A549 (cell line): ENCODE results near the gene POM121L12. TPM values are rescaled to one million over a fixed set of nuclear protein-coding genes. Genes with fewer than 3 reads are reported as not detected.

Source experiments
- ATAC-seq, 2 experiments: fragments of 200-7000 bp in 1 of 2; fragments of >200 bp in 1 of 2; cut with Nextera tagmentation in 1 of 2; cut with Tn5 transposase in 1 of 2; 3 replicates each; pipeline versions ENCODE4 v1.8.0 to v1.9.1; 2018 to 2020; ENCODE audit warnings: mild to moderate bottlenecking in 1 of 2, moderate library complexity in 1 of 2
- CTCF ChIA-PET: fragments of 300-600 bp; sonication (Branson Sonifier 250); formaldehyde crosslinking; extraction: SDS; loops from one replicate; lab custom pipeline; 2021; ENCODE audit warnings: antibody characterized with exemption, inconsistent platforms; lab: Yijun Ruan, JAX
- POLR2A ChIA-PET: fragments of 350-600 bp; formaldehyde crosslinking; extraction: SDS; loops from one replicate; lab custom pipeline; 2021; ENCODE audit warnings: antibody characterized with exemption, inconsistent platforms; lab: Yijun Ruan, JAX
- DNase-seq, 2 experiments: peaks; one replicate each; pipeline versions ENCODE4 v3.0.0 to v3.0.0-alpha.2; 2011 to 2016; ENCODE audit warnings: low read depth in 1 of 2, low spot score in 1 of 2
- FAIRE-seq: peaks from 2 replicates; lab custom pipeline; 2011; peaks lifted over from hg19 to GRCh38; lab: Jason Lieb, UNC
- H3K27ac ChIP-seq, 2 experiments: fragments of >200 bp; sonication (Bioruptor Twin); formaldehyde crosslinking; 3 replicates each; pipeline ENCODE4 v1.5.1; 2016 to 2017
- H3K4me1 ChIP-seq: fragments of >200 bp; sonication (Bioruptor Twin); formaldehyde crosslinking; 3 replicates; pipeline ENCODE4 v1.6.1; 2016
- H3K4me2 ChIP-seq: fragments of >200 bp; sonication (Bioruptor Twin); formaldehyde crosslinking; 3 replicates; pipeline ENCODE4 v1.6.1; 2016
- H3K4me3 ChIP-seq: fragments of >200 bp; sonication (Bioruptor Twin); formaldehyde crosslinking; 3 replicates; pipeline ENCODE4 v1.5.1; 2016
- H3K9me3 ChIP-seq: fragments of >200 bp; sonication (Bioruptor Twin); formaldehyde crosslinking; 3 replicates; pipeline ENCODE4 v1.6.1; 2016
- CBX8 ChIP-seq: fragments of 200-600 bp; sonication (generic); IDR thresholded peaks from 2 replicates; pipeline ENCODE4 v1.6.1; 2016
- CHD4 ChIP-seq: fragments of 200-600 bp; sonication (generic); IDR thresholded peaks from 2 replicates; pipeline ENCODE4 v1.6.1; 2016; ENCODE audit warnings: antibody characterized with exemption, mild to moderate bottlenecking, borderline replicate concordance
- FOXS1 ChIP-seq: fragments of 250-450 bp; sonication (Bioruptor Pico); IDR thresholded peaks from 2 replicates; pipeline ENCODE4 v1.5.0; 2020; ENCODE audit warnings: mild to moderate bottlenecking, moderate library complexity
- GATA3 ChIP-seq: IDR thresholded peaks from 2 replicates; pipeline ENCODE4 v1.6.1; 2012; ENCODE audit warnings: borderline replicate concordance
- HEYL ChIP-seq: fragments of 250-450 bp; sonication (Bioruptor Pico); IDR thresholded peaks from 2 replicates; pipeline ENCODE4 v1.8.0; 2021; ENCODE audit warnings: mild to moderate bottlenecking, moderate library complexity
- HOXA7 ChIP-seq: fragments of 250-450 bp; sonication (Bioruptor Pico); IDR thresholded peaks from 2 replicates; pipeline ENCODE4 v1.5.0; 2020; ENCODE audit warnings: mild to moderate bottlenecking, moderate library complexity
- HOXB5 ChIP-seq: fragments of 250-450 bp; sonication (Bioruptor Pico); IDR thresholded peaks from 2 replicates; pipeline ENCODE4 v1.5.0; 2020; ENCODE audit warnings: mild to moderate bottlenecking, moderate library complexity
- KDM1A ChIP-seq: fragments of 200-600 bp; sonication (generic); IDR thresholded peaks from 2 replicates; pipeline ENCODE4 v1.6.1; 2016; ENCODE audit warnings: low read depth, mild to moderate bottlenecking
- KDM5A ChIP-seq: fragments of 200-600 bp; sonication (generic); IDR thresholded peaks from 2 replicates; pipeline ENCODE4 v1.6.1; 2016; ENCODE audit warnings: antibody characterized with exemption, mild to moderate bottlenecking
- MAFK ChIP-seq: fragments of 450-650 bp; IDR thresholded peaks from 2 replicates; pipeline ENCODE4 v1.6.1; 2014; ENCODE audit not compliant: partially characterized antibody
- MYC ChIP-seq: IDR thresholded peaks from 2 replicates; pipeline ENCODE4 v1.6.1; 2012; ENCODE audit warnings: mild to moderate bottlenecking, inconsistent platforms, low read length, improper control_type of control experiment, borderline replicate concordance
- POLR2A ChIP-seq: IDR thresholded peaks from 2 replicates; pipeline ENCODE4 v1.6.1; 2012; ENCODE audit warnings: mild to moderate bottlenecking, low read length
- RARB ChIP-seq: fragments of 250-450 bp; sonication (Bioruptor Pico); IDR thresholded peaks from 2 replicates; pipeline ENCODE4 v1.8.0; 2021; ENCODE audit warnings: mild to moderate bottlenecking, moderate library complexity
- SREBF2 ChIP-seq: fragments of 450-650 bp; IDR thresholded peaks from 2 replicates; pipeline ENCODE4 v1.6.1; 2014; ENCODE audit warnings: mild to moderate bottlenecking, moderate library complexity
- TFCP2L1 ChIP-seq: fragments of 250-450 bp; sonication (Bioruptor Pico); IDR thresholded peaks from 2 replicates; pipeline ENCODE4 v1.5.0; 2021; ENCODE audit warnings: mild to moderate bottlenecking
- ZC3H11A ChIP-seq: fragments of 450-650 bp; IDR thresholded peaks from 2 replicates; pipeline ENCODE4 v1.6.1; 2014; ENCODE audit warnings: antibody characterized with exemption, mild to moderate bottlenecking
- ZFP36 ChIP-seq: fragments of 450-650 bp; IDR thresholded peaks from 2 replicates; pipeline ENCODE4 v1.6.1; 2014; ENCODE audit warnings: borderline replicate concordance; ENCODE audit not compliant: partially characterized antibody
- WGBS: methylation state at CpG from one replicate; pipeline ENCODE4 v1.1.6; 2017; ENCODE audit errors: missing lambda C conversion rate; 5-methylcytosine and 5-hydroxymethylcytosine counted together
- polyA plus RNA-seq, 4 experiments: library from polyadenylated mRNA; depleted of rRNA in 3 of 4; stranded (reverse); fragments of >200 nt; fragmentation: RNase III in 1 of 4; extraction: RNeasy Plus Mini Kit Qiagen cat#74134 plus additional on column Dnase treatment in 1 of 4; gene quantifications; 2 replicates in 3 of 4; 3 replicates in 1 of 4; pipeline ENCODE4 v1.2.3, GENCODE V29; 2011 to 2017
- TF ChIP-seq, protein P1 (sequence below): fragments of >200 bp; sonication (Bioruptor Twin); formaldehyde crosslinking; IDR thresholded peaks from 3 replicates; pipeline ENCODE4 v1.6.1; 2016
- TF ChIP-seq, protein P2 (sequence below): fragments of 200-600 bp; sonication (generic); IDR thresholded peaks from 2 replicates; pipeline ENCODE4 v1.6.1; 2016; ENCODE audit warnings: antibody characterized with exemption, mild to moderate bottlenecking, moderate library complexity
- TF ChIP-seq, protein P3 (sequence below): fragments of 250-450 bp; sonication (Bioruptor Pico); IDR thresholded peaks from 2 replicates; pipeline ENCODE4 v1.5.0; 2021; ENCODE audit warnings: mild to moderate bottlenecking, moderate library complexity, borderline replicate concordance
- TF ChIP-seq, protein P4 (sequence below): fragments of >200 bp; sonication (Bioruptor Twin); formaldehyde crosslinking; IDR thresholded peaks from 3 replicates; pipeline ENCODE4 v1.5.1; 2016

The POM121L12 gene
- polyA plus RNA-seq, 2 of the 4 experiments (the other 2 are of a cell fraction): not detected

DNA sequence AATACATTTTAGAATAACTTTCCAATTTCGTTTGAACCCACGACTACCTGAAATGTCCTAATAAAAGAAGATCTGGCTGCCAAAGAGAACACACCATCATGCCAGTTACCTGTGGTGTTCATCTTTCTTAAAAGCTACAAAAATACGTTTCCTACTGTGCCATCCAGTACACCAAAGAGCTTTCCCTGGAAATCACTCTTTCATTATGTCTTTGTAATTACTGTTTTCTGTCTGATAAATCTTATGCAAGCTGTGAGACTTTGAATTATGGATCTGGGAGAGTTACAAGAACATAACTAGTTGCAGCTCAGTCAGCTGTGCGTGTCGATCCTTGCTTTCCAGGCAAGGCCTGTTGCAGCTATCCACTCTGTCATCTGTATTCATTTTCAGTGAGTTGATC, 12.5 kb upstream of the POM121L12 start:
- CTCF ChIA-PET: no interaction called here
- Histone ChIP-seq H3K4me1 (no peaks in the 10 kb centered on the region), H3K9me3 (no peaks in the 10 kb centered on the region), H3K4me2 (no peak overlapping the region), H3K4me3 (no peak overlapping the region), H3K27ac (no peak overlapping the region)
- POLR2A ChIA-PET: no interaction called here
- 2% methylated on average over 5 of the region's 5 CpGs for WGBS
- no peak for DNase-seq
- TF ChIP-seq HOXA7 (no peak), GATA3 (no peak), ZFP36 (no peak), ZC3H11A (no peak), CHD4 (no peak), KDM5A (no peak), TFCP2L1 (CRISPR knock-in tag) (no peak), MYC (no peak), POLR2A (no peak), KDM1A (no peak)
- TF ChIP-seq, protein P1, sequence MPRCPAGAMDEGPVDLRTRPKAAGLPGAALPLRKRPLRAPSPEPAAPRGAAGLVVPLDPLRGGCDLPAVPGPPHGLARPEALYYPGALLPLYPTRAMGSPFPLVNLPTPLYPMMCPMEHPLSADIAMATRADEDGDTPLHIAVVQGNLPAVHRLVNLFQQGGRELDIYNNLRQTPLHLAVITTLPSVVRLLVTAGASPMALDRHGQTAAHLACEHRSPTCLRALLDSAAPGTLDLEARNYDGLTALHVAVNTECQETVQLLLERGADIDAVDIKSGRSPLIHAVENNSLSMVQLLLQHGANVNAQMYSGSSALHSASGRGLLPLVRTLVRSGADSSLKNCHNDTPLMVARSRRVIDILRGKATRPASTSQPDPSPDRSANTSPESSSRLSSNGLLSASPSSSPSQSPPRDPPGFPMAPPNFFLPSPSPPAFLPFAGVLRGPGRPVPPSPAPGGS: no peak
- TF ChIP-seq, all 56 proteins: peak for 0
- no peak for FAIRE-seq
- no peak for ATAC-seq

DNA sequence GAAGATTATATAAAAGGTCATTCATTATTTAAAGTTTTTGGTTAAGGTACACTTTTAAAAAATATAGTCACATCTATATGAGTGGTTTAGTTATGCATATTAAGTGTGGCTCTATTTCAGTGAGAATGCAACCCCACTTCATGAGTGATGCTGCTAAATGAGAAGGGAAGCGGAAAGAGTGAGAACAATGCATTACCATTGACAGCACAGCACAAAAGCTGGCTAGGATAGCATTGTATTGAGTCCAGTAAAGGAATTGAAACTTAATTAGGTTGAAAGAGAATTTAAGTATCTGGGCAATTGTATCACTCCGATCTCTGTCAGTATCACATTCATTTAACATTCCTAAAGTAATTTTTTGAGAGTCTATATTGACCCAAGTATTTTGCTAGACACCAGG, 13.2 kb downstream of the POM121L12 start:
- ATAC-seq (no peak), FAIRE-seq (no peak)
- no peaks in the 10 kb centered on the region for H3K4me1 ChIP-seq
- H3K4me3 ChIP-seq: no peak overlapping the region
- 0% methylated on average over 2 of the region's 2 CpGs for WGBS
- POLR2A ChIA-PET: no interaction called here
- H3K27ac ChIP-seq: no peak overlapping the region
- TF ChIP-seq HEYL (CRISPR knock-in tag): no peak
- no peak for TF ChIP-seq KDM5A
- TF ChIP-seq TFCP2L1 (CRISPR knock-in tag): no peak
- TF ChIP-seq MAFK: no peak
- no peak for TF ChIP-seq HOXB5 (CRISPR knock-in tag)
- no peak for TF ChIP-seq SREBF2
- no peak for TF ChIP-seq FOXS1 (CRISPR knock-in tag)
- no peak for TF ChIP-seq RARB (CRISPR knock-in tag)
- TF ChIP-seq POLR2A: no peak
- TF ChIP-seq, protein P2, sequence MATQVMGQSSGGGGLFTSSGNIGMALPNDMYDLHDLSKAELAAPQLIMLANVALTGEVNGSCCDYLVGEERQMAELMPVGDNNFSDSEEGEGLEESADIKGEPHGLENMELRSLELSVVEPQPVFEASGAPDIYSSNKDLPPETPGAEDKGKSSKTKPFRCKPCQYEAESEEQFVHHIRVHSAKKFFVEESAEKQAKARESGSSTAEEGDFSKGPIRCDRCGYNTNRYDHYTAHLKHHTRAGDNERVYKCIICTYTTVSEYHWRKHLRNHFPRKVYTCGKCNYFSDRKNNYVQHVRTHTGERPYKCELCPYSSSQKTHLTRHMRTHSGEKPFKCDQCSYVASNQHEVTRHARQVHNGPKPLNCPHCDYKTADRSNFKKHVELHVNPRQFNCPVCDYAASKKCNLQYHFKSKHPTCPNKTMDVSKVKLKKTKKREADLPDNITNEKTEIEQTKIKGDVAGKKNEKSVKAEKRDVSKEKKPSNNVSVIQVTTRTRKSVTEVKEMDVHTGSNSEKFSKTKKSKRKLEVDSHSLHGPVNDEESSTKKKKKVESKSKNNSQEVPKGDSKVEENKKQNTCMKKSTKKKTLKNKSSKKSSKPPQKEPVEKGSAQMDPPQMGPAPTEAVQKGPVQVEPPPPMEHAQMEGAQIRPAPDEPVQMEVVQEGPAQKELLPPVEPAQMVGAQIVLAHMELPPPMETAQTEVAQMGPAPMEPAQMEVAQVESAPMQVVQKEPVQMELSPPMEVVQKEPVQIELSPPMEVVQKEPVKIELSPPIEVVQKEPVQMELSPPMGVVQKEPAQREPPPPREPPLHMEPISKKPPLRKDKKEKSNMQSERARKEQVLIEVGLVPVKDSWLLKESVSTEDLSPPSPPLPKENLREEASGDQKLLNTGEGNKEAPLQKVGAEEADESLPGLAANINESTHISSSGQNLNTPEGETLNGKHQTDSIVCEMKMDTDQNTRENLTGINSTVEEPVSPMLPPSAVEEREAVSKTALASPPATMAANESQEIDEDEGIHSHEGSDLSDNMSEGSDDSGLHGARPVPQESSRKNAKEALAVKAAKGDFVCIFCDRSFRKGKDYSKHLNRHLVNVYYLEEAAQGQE: no peak
- TF ChIP-seq, protein P3, sequence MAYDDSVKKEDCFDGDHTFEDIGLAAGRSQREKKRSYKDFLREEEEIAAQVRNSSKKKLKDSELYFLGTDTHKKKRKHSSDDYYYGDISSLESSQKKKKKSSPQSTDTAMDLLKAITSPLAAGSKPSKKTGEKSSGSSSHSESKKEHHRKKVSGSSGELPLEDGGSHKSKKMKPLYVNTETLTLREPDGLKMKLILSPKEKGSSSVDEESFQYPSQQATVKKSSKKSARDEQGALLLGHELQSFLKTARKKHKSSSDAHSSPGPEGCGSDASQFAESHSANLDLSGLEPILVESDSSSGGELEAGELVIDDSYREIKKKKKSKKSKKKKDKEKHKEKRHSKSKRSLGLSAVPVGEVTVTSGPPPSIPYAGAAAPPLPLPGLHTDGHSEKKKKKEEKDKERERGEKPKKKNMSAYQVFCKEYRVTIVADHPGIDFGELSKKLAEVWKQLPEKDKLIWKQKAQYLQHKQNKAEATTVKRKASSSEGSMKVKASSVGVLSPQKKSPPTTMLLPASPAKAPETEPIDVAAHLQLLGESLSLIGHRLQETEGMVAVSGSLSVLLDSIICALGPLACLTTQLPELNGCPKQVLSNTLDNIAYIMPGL (CRISPR knock-in tag): no peak
- TF ChIP-seq, all 56 proteins: peak for 0
- CTCF ChIA-PET: no interaction called here
- Histone ChIP-seq H3K4me2 (no peak overlapping the region), H3K9me3 (no peaks in the 10 kb centered on the region)
- no peak for DNase-seq

DNA sequence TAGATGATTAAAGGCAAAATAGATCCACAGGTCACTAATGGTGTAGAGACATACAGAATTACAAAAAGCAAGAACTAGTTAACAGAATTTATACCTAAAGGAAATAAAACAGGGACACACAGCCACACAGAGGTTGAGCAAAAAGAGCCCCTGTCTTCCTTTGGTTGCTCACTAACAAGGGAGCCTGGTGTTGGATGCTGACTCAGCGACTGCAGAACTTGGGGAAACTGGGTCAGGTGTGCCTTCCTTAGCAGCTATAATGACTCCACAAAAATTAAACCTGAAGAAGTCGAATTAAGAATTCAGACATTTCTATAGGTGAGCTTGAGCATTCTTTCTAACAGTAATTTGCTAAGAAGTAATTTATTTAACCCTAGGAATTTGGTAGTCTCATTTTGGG, 15.0 kb downstream of the POM121L12 start:
- POLR2A ChIA-PET: no interaction called here
- no peaks in the 10 kb centered on the region for H3K4me1 ChIP-seq
- no peak overlapping the region for H3K4me3 ChIP-seq
- no peaks in the 10 kb centered on the region for H3K9me3 ChIP-seq
- ATAC-seq (no peak), FAIRE-seq (no peak), DNase-seq (no peak)
- no peak overlapping the region for H3K27ac ChIP-seq
- 6% methylated on average over 2 of the region's 2 CpGs for WGBS
- CTCF ChIA-PET: no interaction called here
- H3K4me2 ChIP-seq: no peak overlapping the region
- TF ChIP-seq CBX8 (no peak), FOXS1 (CRISPR knock-in tag) (no peak), GATA3 (no peak), RARB (CRISPR knock-in tag) (no peak)
- TF ChIP-seq, protein P2: no peak
- TF ChIP-seq, protein P4, sequence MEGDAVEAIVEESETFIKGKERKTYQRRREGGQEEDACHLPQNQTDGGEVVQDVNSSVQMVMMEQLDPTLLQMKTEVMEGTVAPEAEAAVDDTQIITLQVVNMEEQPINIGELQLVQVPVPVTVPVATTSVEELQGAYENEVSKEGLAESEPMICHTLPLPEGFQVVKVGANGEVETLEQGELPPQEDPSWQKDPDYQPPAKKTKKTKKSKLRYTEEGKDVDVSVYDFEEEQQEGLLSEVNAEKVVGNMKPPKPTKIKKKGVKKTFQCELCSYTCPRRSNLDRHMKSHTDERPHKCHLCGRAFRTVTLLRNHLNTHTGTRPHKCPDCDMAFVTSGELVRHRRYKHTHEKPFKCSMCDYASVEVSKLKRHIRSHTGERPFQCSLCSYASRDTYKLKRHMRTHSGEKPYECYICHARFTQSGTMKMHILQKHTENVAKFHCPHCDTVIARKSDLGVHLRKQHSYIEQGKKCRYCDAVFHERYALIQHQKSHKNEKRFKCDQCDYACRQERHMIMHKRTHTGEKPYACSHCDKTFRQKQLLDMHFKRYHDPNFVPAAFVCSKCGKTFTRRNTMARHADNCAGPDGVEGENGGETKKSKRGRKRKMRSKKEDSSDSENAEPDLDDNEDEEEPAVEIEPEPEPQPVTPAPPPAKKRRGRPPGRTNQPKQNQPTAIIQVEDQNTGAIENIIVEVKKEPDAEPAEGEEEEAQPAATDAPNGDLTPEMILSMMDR: no peak
